HG03066 (cell line): ENCODE results near the gene TOGARAM1.

Source experiments
- ATAC-seq: cut with Tn5 transposase; IDR thresholded peaks from one replicate; pipeline ENCODE4 v1.9.1; 2021; ENCODE audit warnings: low read depth; ENCODE audit not compliant: unreplicated experiment

Gene TOGARAM1

GRCh38 chr14:44961151-44961553 is 838 bp upstream of the TOGARAM1 start:
- peak; percentile 21 for ATAC-seq

- peak; percentile 19 for ATAC-seq
Observed at GRCh38 chr14:44962334-44963043, 499 bp downstream of the TOGARAM1 start.

GRCh38 chr14:44963044-44963528 is 1.1 kb downstream of the TOGARAM1 start:
- no peak for ATAC-seq

- ATAC-seq: no peak
Observed at GRCh38 chr14:44963775-44964380, 1.9 kb downstream of the TOGARAM1 start.

GRCh38 chr14:44966601-44967336 is 4.8 kb downstream of the TOGARAM1 start:
- no peak for ATAC-seq

GRCh38 chr14:44968714-44969113 is 6.7 kb downstream of the TOGARAM1 start:
- no peak for ATAC-seq

GRCh38 chr14:44970907-44971306 is 8.9 kb downstream of the TOGARAM1 start:
- ATAC-seq: no peak

GRCh38 chr14:44971459-44971858 is 9.5 kb downstream of the TOGARAM1 start:
- ATAC-seq: no peak

- ATAC-seq: no peak
Observed at GRCh38 chr14:44979273-44979672, 17.3 kb downstream of the TOGARAM1 start.

- ATAC-seq: no peak
Observed at GRCh38 chr14:44979740-44980356, 17.9 kb downstream of the TOGARAM1 start.

- ATAC-seq: no peak
Observed at GRCh38 chr14:44981198-44981597, 19.2 kb downstream of the TOGARAM1 start.

- ATAC-seq: no peak
Observed at GRCh38 chr14:44982594-44982993, 20.6 kb downstream of the TOGARAM1 start.

- no peak for ATAC-seq
Observed at GRCh38 chr14:44988694-44989093, 26.7 kb downstream of the TOGARAM1 start.

- no peak for ATAC-seq
Observed at GRCh38 chr14:44989497-44990440, 27.8 kb downstream of the TOGARAM1 start.

- ATAC-seq: no peak
Observed at GRCh38 chr14:44990533-44990932, 28.5 kb downstream of the TOGARAM1 start.

GRCh38 chr14:44995196-44995595 is 33.2 kb downstream of the TOGARAM1 start:
- no peak for ATAC-seq

GRCh38 chr14:44995770-44996294 is 33.8 kb downstream of the TOGARAM1 start:
- no peak for ATAC-seq

- ATAC-seq: no peak
Observed at GRCh38 chr14:45003924-45004323, 41.9 kb downstream of the TOGARAM1 start.

GRCh38 chr14:45015133-45015532 is 53.1 kb downstream of the TOGARAM1 start:
- no peak for ATAC-seq
